Measurements from ENCODE around the gene CLSTN1.

- no peak for TF ChIP-seq KAT7 (CRISPR knock-in tag; IDR thresholded peaks at IDR 0.05; ENCODE audit: borderline replicate concordance)
- TF ChIP-seq ZNF138 (CRISPR knock-in tag; conservative IDR thresholded peaks at IDR 0.05): no peak
- no peak for TF ChIP-seq CTCF (IDR thresholded peaks at IDR 0.05)
- TF ChIP-seq STAT6 (CRISPR knock-in tag; conservative IDR thresholded peaks at IDR 0.05; ENCODE audit: low read depth): no peak
Observed at GRCh38 chr1:9680828-9681227, 142.9 kb downstream of the CLSTN1 start.
